ENCODE results near the gene NAPB.

NAPB gene

GRCh38 chr20:23341073-23341472, 80.2 kb downstream of the NAPB start:
- no peak for DNase-seq

DNA sequence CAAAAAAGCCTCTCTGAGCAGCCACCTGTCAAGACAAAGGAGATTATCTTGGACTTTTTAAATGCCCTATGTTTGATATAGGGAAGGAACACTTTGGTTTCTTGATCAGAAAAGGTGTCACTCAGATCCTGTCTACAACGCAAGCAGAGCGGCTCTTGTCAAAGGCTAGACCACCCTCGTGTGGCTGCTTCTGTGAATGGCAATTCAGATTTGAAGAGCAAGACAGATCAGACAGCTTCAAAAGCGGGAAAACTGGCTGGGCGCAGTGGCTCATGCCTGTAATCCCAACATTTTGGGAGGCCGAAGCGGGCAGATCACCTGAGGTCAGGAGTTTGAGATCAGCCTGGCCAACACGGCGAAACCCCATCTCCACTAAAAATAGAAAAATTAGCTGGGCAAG, 80.8 kb downstream of the NAPB start:
- DNase-seq: peak; percentile 60

- DNase-seq: no peak
Measured at GRCh38 chr20:23339986-23340385, 81.3 kb downstream of the NAPB start.

DNA sequence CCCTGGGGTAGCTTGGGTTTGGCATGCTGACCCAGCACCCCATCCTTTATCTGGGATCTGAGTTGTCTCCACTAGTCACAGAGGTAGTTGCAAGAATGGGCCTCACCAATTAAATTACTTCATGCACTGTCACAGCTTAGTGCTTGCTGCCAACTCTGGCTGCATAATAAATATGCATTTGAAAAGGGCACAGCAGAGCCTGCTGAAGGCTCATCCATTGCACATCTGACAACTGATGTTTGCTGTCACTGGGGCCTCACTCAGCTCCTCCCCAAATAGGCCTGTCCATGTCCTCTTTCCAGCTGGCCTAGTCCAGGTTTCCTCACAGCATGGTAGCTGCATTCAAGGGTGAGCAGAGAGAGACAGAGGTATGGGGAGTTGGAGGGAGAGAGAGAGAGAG, 84.0 kb downstream of the NAPB start:
- DNase-seq: no peak

- no peak for DNase-seq
Measured at GRCh38 chr20:23336476-23336875, 84.8 kb downstream of the NAPB start.

- DNase-seq: no peak
Measured at GRCh38 chr20:23335521-23335920, 85.8 kb downstream of the NAPB start.

GRCh38 chr20:23334111-23334510, 87.2 kb downstream of the NAPB start:
- no peak for DNase-seq

- DNase-seq: no peak
Measured at GRCh38 chr20:23332467-23332866, 88.8 kb downstream of the NAPB start.

- no peak for DNase-seq
Measured at GRCh38 chr20:23331450-23332350, 89.6 kb downstream of the NAPB start.

GRCh38 chr20:23327617-23328333, 93.5 kb downstream of the NAPB start:
- DNase-seq: no peak

- no peak for DNase-seq
Measured at GRCh38 chr20:23326774-23327173, 94.5 kb downstream of the NAPB start.

GRCh38 chr20:23325107-23325506, 96.2 kb downstream of the NAPB start:
- no peak for DNase-seq

All from NCI-H2171 treated with DMSO at 0.1 percent for 48 hours (cell line).